ENCODE data around the gene GRN. TPM values are rescaled to one million over a fixed set of nuclear protein-coding genes. Genes with fewer than 3 reads are reported as not detected.

GRN gene
- total and polyA plus RNA-seq, 2 of the 13 experiments (the other 11 are each of a cell fraction or from before 2014, with no cell fraction given) = 86.6 to 143 TPM

DNA sequence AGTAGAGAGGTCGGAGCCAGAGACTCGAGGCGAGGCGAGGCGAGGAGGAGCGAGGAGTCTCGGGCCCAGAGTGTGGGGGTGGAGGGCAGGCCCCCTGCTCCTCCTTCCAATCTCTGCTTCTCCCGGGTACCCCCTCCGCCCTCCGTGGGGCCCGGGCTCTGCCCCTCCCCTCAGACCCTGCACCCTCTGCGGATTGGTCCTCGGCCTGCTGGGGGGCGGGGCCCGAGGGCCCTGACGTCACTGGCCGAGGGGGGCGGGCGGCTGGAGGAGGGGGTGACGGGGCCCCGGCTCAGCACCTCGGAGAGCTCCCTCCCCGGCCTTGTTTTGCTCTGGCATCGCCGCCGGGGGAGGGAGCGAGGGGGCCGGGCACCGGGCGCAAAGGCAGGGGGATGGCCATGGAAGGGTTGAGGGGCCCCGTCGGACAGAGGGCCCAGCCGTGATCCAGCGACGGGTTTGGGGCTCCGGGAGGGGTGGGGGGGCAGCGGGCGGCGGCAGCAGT, 36.7 kb upstream of the GRN start, which contains the start of gene RUNDC3A (continued):
- TF ChIP-seq ZNF234 (CRISPR knock-in tag; conservative IDR thresholded peaks at IDR 0.05) (0 out of 2 replicates have a peak, but pooled peaks have one; percentile 33), CHD2 (IDR thresholded peaks at IDR 0.05; ENCODE audit: low read depth, low read length) (no peak), ZNF724P (CRISPR knock-in tag; IDR thresholded peaks at IDR 0.05; ENCODE audit: borderline replicate concordance) (no peak), ZNF235 (CRISPR knock-in tag; IDR thresholded peaks at IDR 0.05; ENCODE audit: borderline replicate concordance) (peak; percentile 84; the same call in 1 of the 2 replicates), NCOA1 (CRISPR knock-in tag; IDR thresholded peaks at IDR 0.05) (no peak), ZFP82 (CRISPR knock-in tag; IDR thresholded peaks at IDR 0.05; ENCODE audit: borderline replicate concordance) (no peak), ZNF3 (CRISPR knock-in tag; IDR thresholded peaks at IDR 0.05) (no peak; the same call in 1 of the 2 replicates), SNAPC2 (CRISPR knock-in tag; IDR thresholded peaks at IDR 0.05) (no peak), THYN1 (CRISPR knock-in tag; IDR thresholded peaks at IDR 0.05; ENCODE audit: borderline replicate concordance, low read depth) (no peak), RAD51 (IDR thresholded peaks at IDR 0.05; ENCODE audit: borderline replicate concordance) (no peak), ZNF558 (CRISPR knock-in tag; IDR thresholded peaks at IDR 0.05; ENCODE audit: borderline replicate concordance) (peak; percentile 65; the same call in 1 of the 2 replicates), ERF (CRISPR knock-in tag; IDR thresholded peaks at IDR 0.05) (peak; percentile 92), ZBTB2 (CRISPR knock-in tag; IDR thresholded peaks at IDR 0.05; ENCODE audit: low read depth) (peak; percentile 54; the same call in 1 of the 2 replicates), PHF8 (CRISPR knock-in tag; IDR thresholded peaks at IDR 0.05) (no peak), ATRX (CRISPR knock-in tag; IDR thresholded peaks at IDR 0.05; ENCODE audit: borderline replicate concordance) (no peak), ZNF577 (CRISPR knock-in tag; IDR thresholded peaks at IDR 0.05; ENCODE audit: borderline replicate concordance, low read depth) (no peak), FOXJ3 (CRISPR knock-in tag; IDR thresholded peaks at IDR 0.05; ENCODE audit: borderline replicate concordance) (no peak), ZIK1 (CRISPR knock-in tag; IDR thresholded peaks at IDR 0.05; ENCODE audit: borderline replicate concordance, low read depth) (peak; percentile 66; the same call in 1 of the 2 replicates), TGIF2 (CRISPR knock-in tag; IDR thresholded peaks at IDR 0.05) (no peak), FLYWCH1 (CRISPR knock-in tag; IDR thresholded peaks at IDR 0.05) (no peak), ZNF589 (CRISPR knock-in tag; conservative IDR thresholded peaks at IDR 0.05) (peak; percentile 90; the same call in 1 of the 2 replicates), ZNF703 (CRISPR knock-in tag; IDR thresholded peaks at IDR 0.05; ENCODE audit: borderline replicate concordance) (no peak), MEIS1 (CRISPR knock-in tag; IDR thresholded peaks at IDR 0.05; ENCODE audit: borderline replicate concordance) (no peak), CHD4 (IDR thresholded peaks at IDR 0.05; ENCODE audit: borderline replicate concordance, low read length) (no peak), CREB1 (IDR thresholded peaks at IDR 0.05) (peak; percentile 95), CREB1 (CRISPR knock-in tag; IDR thresholded peaks at IDR 0.05) (peak; percentile 94)
- TF ChIP-seq, protein P1, sequence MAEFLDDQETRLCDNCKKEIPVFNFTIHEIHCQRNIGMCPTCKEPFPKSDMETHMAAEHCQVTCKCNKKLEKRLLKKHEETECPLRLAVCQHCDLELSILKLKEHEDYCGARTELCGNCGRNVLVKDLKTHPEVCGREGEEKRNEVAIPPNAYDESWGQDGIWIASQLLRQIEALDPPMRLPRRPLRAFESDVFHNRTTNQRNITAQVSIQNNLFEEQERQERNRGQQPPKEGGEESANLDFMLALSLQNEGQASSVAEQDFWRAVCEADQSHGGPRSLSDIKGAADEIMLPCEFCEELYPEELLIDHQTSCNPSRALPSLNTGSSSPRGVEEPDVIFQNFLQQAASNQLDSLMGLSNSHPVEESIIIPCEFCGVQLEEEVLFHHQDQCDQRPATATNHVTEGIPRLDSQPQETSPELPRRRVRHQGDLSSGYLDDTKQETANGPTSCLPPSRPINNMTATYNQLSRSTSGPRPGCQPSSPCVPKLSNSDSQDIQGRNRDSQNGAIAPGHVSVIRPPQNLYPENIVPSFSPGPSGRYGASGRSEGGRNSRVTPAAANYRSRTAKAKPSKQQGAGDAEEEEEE (CRISPR knock-in tag; IDR thresholded peaks at IDR 0.05; ENCODE audit: borderline replicate concordance) = no peak
- TF ChIP-seq, protein P2, sequence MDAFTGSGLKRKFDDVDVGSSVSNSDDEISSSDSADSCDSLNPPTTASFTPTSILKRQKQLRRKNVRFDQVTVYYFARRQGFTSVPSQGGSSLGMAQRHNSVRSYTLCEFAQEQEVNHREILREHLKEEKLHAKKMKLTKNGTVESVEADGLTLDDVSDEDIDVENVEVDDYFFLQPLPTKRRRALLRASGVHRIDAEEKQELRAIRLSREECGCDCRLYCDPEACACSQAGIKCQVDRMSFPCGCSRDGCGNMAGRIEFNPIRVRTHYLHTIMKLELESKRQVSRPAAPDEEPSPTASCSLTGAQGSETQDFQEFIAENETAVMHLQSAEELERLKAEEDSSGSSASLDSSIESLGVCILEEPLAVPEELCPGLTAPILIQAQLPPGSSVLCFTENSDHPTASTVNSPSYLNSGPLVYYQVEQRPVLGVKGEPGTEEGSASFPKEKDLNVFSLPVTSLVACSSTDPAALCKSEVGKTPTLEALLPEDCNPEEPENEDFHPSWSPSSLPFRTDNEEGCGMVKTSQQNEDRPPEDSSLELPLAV (CRISPR knock-in tag; conservative IDR thresholded peaks at IDR 0.05; ENCODE audit: low read depth) = no peak
